DND-41 (cell line): ENCODE data around the gene XRCC4.

ENCODE experiments used
- ATAC-seq: fragments of 200-7000 bp; cut with Tn5 transposase; 3 replicates; pipeline ENCODE4 v1.9.1; 2021; ENCODE audit warnings: low read depth; ENCODE audit not compliant: insufficient read depth
- DNase-seq: peaks from one replicate; pipeline ENCODE4 v3.0.0-alpha.2; 2020
- H2AFZ ChIP-seq: 2 replicates; pipeline ENCODE4 v1.6.0; 2012; ENCODE audit warnings: low read depth, low read length
- H3K27ac ChIP-seq: 2 replicates; pipeline ENCODE4 v1.5.1; 2012; ENCODE audit warnings: low read length, inconsistent platforms
- H3K27me3 ChIP-seq: fragments of 200-600 bp; sonication (generic); 2 replicates; pipeline ENCODE4 v1.6.0; 2012; ENCODE audit warnings: low read length, mild to moderate bottlenecking, inconsistent platforms; ENCODE audit not compliant: insufficient read depth, poor library complexity
- H3K36me3 ChIP-seq: 2 replicates; pipeline ENCODE4 v1.5.1; 2012; ENCODE audit warnings: low read length, inconsistent platforms; ENCODE audit not compliant: insufficient read depth
- H3K4me1 ChIP-seq: 2 replicates; pipeline ENCODE4 v1.5.1; 2012; ENCODE audit warnings: mild to moderate bottlenecking, low read length; ENCODE audit not compliant: insufficient read depth
- H3K4me2 ChIP-seq: 2 replicates; pipeline ENCODE4 v1.6.0; 2012; ENCODE audit warnings: mild to moderate bottlenecking, moderate library complexity, low read length, inconsistent platforms; ENCODE audit not compliant: insufficient read depth
- H3K4me3 ChIP-seq, 2 experiments: fragments of 200-600 bp in 1 of 2; shearing (Covaris generic) in 1 of 2; 2 replicates each; pipeline ENCODE4 v1.5.1; 2012 to 2016; ENCODE audit warnings: inconsistent platforms in 2 of 2, low read length in 2 of 2, mild to moderate bottlenecking in 2 of 2, low read depth in 1 of 2, moderate library complexity in 1 of 2
- H3K79me2 ChIP-seq: 2 replicates; pipeline ENCODE4 v1.6.0; 2012; ENCODE audit warnings: low read length, inconsistent platforms; ENCODE audit not compliant: insufficient read depth
- H3K9ac ChIP-seq: 2 replicates; pipeline ENCODE4 v1.6.0; 2012; ENCODE audit warnings: low read depth, mild to moderate bottlenecking, inconsistent platforms, low read length, moderate library complexity
- H3K9me3 ChIP-seq: 2 replicates; pipeline ENCODE4 v1.5.1; 2012; ENCODE audit warnings: low read length, moderate library complexity, mild to moderate bottlenecking, inconsistent platforms; ENCODE audit not compliant: insufficient read depth, severe bottlenecking
- H4K20me1 ChIP-seq: 2 replicates; pipeline ENCODE4 v1.6.0; 2012; ENCODE audit warnings: low read length; ENCODE audit not compliant: insufficient read depth
- EZH2 ChIP-seq: IDR thresholded peaks from 3 replicates; pipeline ENCODE4 v1.6.1; 2012; ENCODE audit warnings: borderline replicate concordance, low read depth, mild to moderate bottlenecking, moderate library complexity, low read length, inconsistent platforms; ENCODE audit not compliant: severe bottlenecking
- TF ChIP-seq, protein P1 (sequence below): IDR thresholded peaks from 2 replicates; pipeline ENCODE4 v1.5.1; 2012; ENCODE audit warnings: borderline replicate concordance, low read length, moderate library complexity, mild to moderate bottlenecking; ENCODE audit not compliant: poor library complexity, severe bottlenecking; ENCODE audit errors: extremely low read depth

The XRCC4 gene

DNA sequence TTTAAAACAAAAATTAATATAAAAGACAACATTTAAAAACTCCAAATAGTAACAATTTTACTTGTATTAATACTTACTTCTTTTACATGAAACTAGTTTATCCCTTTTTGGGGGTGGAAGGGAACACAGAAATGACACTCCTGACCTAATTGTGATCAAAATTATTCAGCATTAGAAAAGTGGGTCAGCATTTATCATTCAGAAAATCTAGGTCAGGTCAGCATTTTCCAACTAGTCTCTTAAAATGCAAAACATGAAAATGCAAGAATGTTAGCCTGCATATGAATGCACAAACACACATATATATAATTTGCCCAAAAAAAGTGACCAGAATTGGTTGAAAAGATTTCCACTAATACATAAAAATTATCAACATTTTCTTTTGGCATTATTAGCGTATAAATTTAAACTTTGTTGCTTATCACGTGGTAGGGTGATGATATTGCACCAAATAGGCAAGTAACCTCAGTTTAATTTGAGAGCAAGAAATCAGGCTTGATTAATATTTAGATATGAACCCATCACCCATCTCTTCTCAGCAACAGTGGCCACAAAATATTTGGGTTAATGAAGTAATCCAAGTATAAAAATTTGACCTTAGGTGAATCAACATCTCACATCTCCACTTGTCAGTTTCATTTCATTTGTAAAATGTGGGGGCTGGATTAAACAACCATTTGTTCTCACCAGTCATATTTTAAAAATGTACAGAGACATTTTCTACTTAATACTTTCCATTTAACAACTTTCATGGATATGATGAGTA, 5.9 kb upstream of the XRCC4 start:
- Histone ChIP-seq H3K36me3 (peaks cover 19% of the 10 kb centered on the region), H3K79me2 (peaks cover 100% of the 10 kb centered on the region), H3K27me3 (no peaks in the 10 kb centered on the region), H3K4me3 (no peak overlapping the region), H4K20me1 (peaks cover 42% of the 10 kb centered on the region; the same call in 1 of the 2 replicates), H2AFZ (no peak overlapping the region), H3K4me1 (peaks cover 67% of the 10 kb centered on the region), H3K4me2 (peak overlapping the region; percentile 80; the same call in 1 of the 2 replicates), H3K9ac (no peak overlapping the region), H3K27ac (no peak overlapping the region), H3K9me3 (no peaks in the 10 kb centered on the region)
- TF ChIP-seq EZH2, result no peak
- TF ChIP-seq, protein P1, sequence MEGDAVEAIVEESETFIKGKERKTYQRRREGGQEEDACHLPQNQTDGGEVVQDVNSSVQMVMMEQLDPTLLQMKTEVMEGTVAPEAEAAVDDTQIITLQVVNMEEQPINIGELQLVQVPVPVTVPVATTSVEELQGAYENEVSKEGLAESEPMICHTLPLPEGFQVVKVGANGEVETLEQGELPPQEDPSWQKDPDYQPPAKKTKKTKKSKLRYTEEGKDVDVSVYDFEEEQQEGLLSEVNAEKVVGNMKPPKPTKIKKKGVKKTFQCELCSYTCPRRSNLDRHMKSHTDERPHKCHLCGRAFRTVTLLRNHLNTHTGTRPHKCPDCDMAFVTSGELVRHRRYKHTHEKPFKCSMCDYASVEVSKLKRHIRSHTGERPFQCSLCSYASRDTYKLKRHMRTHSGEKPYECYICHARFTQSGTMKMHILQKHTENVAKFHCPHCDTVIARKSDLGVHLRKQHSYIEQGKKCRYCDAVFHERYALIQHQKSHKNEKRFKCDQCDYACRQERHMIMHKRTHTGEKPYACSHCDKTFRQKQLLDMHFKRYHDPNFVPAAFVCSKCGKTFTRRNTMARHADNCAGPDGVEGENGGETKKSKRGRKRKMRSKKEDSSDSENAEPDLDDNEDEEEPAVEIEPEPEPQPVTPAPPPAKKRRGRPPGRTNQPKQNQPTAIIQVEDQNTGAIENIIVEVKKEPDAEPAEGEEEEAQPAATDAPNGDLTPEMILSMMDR, result no peak
- ATAC-seq (no peak), DNase-seq (no peak)

DNA sequence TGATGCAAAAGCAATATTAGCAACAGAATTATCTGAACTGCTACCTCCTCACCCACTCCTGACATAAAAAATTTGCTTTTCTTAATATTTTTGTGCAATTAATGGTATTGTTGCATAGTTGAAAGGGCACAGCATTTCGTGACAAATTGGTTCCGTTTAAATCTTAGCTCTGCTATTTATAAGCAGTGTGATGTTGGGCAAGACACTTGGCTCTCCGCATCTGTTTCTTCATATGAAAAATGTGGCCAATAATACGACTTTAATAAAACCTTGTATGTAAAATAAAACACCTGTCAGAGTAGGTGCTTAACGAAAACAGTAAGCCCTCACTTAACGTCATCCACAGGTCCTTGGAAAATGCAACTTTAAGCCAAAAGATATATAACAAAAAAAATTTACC, 4.4 kb upstream of the XRCC4 start:
- TF ChIP-seq EZH2, result no peak
- TF ChIP-seq, protein P1, result no peak
- no peak for ATAC-seq
- DNase-seq, result no peak
- H3K9me3 ChIP-seq, result no peaks in the 10 kb centered on the region
- peaks cover 63% of the 10 kb centered on the region for H3K4me1 ChIP-seq
- peaks cover 98% of the 10 kb centered on the region for H3K79me2 ChIP-seq
- H3K36me3 ChIP-seq, result peaks cover 19% of the 10 kb centered on the region
- H3K4me2 ChIP-seq, result peak overlapping the region; percentile 80; the same call in 1 of the 2 replicates
- no peak overlapping the region for H3K9ac ChIP-seq
- H3K4me3 ChIP-seq, result no peak overlapping the region
- H3K27ac ChIP-seq, result no peak overlapping the region
- H3K27me3 ChIP-seq, result no peaks in the 10 kb centered on the region
- H2AFZ ChIP-seq, result no peak overlapping the region
- peaks cover 43% of the 10 kb centered on the region; the same call in 1 of the 2 replicates for H4K20me1 ChIP-seq

DNA sequence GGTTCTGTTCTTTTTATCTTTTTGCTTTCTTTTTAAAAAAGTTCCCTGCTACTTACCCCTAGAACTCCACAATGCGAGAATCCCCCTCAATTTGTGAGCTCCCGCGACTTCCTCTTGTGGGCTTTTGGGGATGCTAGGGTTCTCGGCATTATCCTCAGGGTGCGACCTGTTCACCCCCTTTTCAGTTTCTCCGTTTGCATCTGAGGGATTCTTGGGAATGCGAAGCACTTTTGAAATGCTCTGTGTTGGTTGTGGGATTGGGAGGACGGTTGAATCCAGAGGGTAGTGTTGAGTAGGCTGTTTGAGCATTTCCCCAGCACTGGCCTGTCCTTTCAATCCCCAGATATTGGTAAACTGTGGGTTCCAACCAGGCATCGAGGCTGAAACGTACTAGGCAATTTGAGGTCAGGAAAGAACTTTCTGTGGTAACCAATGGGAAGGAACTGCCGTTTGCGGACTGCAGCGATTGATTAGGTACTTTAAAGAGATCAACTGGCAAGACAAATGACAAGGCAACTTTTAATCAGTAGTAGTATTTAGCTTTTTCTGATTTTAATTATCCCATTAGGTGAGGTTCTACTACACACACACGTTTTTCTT, 415 bp downstream of the XRCC4 start:
- peak overlapping the region; percentile 89 for H2AFZ ChIP-seq
- H3K9me3 ChIP-seq, result no peaks in the 10 kb centered on the region
- TF ChIP-seq, protein P1, result no peak
- TF ChIP-seq EZH2, result no peak
- H3K4me1 ChIP-seq, result peaks cover 48% of the 10 kb centered on the region
- H3K36me3 ChIP-seq, result peaks cover 13% of the 10 kb centered on the region
- peak overlapping the region; percentile 88 for H3K27ac ChIP-seq
- peaks cover 89% of the 10 kb centered on the region for H3K79me2 ChIP-seq
- peak; percentile 8 for ATAC-seq
- DNase-seq, result no peak
- peak overlapping the region; percentile 76 for H3K9ac ChIP-seq
- peaks cover 14% of the 10 kb centered on the region; the same call in 1 of the 2 replicates for H4K20me1 ChIP-seq
- H3K27me3 ChIP-seq, result no peaks in the 10 kb centered on the region
- H3K4me2 ChIP-seq, result peak overlapping the region; percentile 78
- peak overlapping the region; percentile 71 to 81 for H3K4me3 ChIP-seq
